ENCODE measurements around the gene GPX4.
"Not testable (repeated sequence)": the region's sequence is repeated elsewhere in the genome, so short reads cannot be mapped to it uniquely, and the experiment has no call there.

GPX4 gene

DNA sequence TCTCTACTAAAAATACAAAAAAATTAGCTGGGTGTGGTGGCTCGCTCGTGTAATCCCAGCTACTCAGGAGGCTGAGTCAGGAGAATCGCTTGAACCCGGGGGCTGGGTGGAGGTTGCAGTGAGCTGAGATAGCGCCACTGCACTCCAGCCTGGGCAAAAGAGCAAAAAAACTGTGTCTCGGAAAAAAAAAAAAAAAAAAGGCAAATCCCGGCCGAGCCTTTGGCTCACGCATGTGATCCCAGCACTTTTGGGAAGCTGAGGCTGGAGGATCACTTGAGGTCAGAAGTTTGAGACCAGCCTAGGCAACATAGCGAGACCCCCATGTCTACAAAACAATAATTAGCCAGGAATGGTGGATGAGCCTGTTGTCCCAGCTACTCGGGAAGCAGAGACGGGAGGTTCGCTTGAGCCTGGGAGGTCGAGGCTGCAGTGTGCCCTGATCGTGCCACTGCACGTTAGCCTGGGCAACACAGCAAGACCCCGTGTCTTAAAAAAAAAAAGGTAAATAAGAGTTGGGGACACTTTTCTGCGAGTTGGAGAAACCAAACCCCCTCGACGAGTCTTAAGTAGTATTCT is 574 bp upstream of the GPX4 start:
- no peak for DNase-seq

DNA sequence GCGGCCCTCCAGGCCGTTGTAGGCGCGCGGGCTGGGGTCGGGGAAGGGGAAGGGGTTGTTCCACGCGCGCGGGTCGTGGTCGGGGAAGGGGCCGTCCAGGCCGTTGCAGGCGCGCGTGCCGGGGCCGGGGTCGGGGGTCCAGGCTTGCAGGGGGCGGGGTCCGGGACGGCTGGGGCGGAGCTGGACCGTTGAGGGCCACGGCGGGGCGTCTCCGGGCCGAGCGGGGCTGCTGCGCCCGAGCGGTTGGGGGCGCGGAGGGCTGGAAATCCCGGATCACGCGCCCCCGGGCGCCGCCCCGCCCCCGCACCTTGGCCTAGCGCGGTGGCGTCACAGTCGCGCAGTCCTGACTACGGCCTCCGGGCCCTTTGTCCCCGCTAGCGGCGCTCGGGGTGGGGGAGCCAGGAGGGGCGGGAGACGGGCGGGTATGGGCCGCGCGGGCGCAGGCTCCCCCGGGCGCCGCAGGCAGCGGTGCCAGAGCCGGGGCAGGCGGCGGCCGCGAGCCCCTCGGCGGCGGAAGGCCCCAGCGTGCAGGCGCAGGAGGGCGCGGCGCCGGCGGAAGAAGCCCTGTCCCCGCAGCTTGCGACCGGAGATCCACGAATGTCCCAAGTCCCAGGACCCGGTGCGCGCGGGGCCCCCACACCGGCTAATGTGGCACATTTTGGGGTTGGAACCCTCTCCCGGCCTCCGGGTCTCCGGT is 665 bp downstream of the GPX4 start:
- no peak for DNase-seq

DNA sequence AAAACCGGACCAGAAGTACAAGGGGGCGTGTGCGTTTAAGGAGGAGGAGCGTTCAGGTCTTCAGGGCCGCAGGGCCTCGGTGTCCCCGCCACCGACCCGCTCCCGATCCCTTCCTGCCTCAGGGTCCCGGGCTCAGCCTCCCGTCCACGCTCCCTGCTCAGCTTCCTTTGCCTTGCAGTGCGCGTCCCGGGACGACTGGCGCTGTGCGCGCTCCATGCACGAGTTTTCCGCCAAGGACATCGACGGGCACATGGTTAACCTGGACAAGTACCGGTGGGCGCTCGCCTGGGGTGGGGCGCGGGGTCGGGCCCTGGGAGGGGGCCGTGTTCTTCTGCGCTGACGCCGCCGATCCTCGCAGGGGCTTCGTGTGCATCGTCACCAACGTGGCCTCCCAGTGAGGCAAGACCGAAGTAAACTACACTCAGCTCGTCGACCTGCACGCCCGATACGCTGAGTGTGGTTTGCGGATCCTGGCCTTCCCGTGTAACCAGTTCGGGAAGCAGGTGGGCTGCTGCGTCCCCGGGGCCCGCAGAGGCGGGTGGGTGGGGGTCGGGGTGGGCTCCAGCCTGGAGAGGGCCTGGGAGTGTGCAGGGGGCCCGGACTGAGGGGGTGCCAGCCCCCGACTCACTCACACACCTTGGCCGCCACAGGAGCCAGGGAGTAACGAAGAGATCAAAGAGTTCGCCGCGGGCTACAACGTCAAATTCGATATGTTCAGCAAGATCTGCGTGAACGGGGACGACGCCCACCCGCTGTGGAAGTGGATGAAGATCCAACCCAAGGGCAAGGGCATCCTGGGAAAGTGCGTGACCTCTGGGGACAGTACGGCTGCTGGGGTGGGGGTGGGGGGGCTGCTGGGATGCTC is 1.4 kb downstream of the GPX4 start:
- DNase-seq = no peak

DNA sequence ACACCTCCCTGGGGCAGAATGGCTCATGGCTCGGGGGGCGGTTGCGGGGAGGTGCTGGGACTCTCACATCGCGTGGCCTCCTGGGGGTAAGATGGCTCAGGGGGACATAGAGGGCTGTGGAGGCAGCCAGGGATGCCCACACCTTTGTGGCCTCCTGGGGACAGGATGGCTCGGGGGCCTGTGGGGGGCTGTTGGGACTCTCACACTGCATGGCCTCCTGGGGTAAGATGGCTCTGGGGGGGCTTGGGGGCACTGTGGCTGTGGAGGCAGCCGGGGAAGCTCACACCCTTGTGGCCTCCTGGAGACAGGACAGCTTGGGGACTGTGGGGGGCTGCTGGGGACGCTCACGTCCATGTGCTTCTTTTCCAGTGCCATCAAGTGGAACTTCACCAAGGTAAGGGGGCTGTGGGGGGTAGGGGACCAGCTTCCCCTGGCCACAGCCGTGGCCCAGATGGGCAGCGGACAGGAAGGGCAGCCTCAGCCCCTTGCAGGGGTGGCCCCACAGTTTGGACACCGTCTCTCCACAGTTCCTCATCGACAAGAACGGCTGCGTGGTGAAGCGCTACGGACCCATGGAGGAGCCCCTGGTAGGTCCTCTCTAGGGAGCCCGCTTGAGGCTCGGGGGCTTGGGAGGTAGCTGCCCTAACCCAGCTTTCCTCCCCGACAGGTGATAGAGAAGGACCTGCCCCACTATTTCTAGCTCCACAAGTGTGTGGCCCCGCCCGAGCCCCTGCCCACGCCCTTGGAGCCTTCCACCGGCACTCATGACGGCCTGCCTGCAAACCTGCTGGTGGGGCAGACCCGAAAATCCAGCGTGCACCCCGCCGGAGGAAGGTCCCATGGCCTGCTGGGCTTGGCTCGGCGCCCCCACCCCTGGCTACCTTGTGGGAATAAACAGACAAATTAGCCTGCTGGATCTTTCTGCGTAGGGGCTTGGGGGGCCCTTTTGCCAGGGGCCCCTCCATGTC is 2.4 kb downstream of the GPX4 start:
- DNase-seq = no peak

DNA sequence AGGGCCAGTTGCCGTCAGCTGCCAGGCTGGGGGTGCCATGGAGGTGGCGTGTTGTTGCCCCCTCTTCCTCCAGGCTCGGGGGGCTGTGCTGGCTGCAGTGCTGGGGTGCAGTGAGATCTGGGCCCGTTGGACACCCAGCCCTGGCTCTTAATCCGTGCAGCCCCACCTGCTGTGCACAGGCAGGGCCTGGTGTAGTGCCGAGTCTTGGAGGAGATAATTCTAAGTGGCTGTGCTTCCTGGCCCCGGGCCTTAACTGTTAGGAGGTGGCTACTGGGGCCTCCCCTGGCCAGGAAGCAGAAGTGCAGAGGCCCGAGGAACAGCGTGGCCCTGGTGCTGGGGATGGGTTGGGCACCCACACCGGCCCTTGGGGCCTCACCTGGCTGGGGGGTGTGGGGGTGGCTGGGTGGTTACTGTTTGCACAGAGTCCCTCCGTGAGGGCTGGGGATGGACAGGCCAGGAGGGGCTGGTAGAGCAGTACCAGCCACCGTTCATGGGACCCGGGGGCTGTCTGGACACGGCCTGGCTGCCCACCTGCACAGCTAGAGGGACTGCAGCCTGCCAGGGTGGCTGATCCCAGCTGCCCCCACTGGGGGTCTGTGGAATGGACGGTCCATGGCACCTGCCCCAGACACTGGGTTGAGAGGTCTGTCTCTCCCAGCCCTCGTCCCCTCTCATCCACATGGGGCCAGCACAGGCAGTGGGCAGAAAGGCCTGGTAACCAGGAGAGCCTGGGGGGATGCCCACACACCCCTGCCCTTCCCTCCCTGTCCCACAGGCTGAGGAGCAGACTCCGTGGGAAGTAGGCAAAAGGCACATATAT is 3.3 kb downstream of the GPX4 start:
- no peak for DNase-seq

DNA sequence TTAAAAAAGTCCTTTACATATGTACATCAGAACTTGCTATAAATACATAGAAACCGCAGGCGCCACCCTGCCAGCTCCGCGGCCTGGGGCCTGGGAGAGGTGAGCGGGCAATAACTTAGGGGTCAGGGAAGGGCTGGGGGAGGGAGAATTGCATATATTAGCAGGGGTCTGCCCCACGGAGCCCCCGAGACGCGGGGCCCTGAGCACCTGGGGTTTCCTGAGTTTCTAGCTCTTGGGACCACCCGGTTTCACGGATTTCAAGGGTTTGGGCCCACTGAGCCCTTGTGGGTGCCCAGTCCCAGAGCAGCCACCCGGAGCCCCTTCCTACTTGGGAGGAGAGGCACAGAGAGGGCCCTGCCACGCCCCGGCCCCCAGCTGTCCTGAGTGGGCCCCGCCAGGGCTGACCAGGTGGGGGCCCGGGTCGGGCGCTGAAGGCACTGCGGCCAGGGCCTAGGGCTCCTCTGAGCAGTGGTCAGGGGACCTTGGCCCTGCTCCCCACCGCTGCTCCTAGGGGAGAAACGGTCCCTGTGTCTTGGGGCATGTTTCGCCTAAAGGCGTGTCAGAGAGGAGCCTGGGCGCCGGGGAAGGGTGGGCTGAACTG is 4.0 kb downstream of the GPX4 start:
- no peak for DNase-seq

DNA sequence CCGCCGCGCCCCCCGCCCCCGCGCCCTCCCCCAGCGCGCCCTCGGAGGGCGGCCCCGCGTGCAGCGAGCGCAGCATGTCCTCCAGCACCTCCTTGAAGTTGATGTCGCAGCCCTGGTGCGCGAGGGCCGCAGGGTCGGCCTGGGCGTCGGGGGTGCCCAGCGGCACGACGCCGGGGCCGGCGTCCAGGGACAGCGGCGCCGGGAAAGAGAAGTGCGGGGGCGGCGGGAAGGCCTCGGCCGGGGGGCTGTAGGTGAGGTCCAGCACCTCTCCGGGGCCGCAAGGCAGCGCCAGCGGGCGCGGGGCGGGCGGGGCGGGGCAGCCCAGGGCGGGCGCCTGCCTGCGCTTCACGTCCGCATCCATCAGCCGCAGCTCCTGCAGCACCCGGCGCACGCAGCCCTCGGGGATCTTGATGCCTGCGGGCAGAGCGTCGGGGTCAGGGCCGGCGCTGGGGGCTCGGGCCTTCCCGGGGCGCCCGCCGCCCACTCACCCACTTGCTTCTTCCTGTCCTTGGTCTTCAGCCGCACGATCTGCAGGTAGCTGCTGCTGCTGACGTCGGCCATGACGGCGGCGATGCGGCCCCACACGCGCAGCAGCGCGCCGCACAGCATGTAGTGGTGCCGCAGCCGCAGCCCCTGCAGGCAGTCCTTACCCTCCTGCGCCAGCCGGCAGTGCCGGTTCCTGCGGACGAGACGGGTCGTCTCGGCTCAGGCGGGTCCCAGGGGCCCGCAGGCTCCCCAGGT is 4.7 kb downstream of the GPX4 start:
- no peak for DNase-seq

DNA sequence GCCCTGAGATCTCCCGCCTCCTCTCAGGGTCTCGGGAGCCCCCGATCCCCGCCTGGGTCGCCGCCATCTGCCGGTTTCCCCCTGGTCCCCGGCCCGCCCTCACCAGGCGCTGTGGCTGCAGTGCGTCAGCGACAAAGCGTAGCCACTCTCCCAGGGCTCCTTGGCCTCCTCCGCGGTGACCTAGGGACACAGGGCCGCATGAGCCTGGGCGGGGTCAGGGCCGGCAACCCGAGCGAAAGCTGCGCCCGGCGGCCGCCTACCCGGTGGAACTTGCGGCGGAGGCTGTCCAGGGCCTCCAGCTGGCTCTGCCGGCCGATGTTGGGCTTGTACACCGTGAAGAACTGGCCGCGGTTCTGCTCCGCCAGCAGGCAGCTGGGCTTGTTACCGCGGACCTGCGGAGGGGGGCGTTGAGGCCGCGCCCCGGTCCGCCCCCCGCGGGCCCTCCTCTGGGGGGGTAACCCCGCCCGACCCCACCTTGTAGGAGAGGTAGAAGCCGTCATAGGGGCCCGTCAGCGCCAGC is 5.3 kb downstream of the GPX4 start:
- DNase-seq = no peak

DNA sequence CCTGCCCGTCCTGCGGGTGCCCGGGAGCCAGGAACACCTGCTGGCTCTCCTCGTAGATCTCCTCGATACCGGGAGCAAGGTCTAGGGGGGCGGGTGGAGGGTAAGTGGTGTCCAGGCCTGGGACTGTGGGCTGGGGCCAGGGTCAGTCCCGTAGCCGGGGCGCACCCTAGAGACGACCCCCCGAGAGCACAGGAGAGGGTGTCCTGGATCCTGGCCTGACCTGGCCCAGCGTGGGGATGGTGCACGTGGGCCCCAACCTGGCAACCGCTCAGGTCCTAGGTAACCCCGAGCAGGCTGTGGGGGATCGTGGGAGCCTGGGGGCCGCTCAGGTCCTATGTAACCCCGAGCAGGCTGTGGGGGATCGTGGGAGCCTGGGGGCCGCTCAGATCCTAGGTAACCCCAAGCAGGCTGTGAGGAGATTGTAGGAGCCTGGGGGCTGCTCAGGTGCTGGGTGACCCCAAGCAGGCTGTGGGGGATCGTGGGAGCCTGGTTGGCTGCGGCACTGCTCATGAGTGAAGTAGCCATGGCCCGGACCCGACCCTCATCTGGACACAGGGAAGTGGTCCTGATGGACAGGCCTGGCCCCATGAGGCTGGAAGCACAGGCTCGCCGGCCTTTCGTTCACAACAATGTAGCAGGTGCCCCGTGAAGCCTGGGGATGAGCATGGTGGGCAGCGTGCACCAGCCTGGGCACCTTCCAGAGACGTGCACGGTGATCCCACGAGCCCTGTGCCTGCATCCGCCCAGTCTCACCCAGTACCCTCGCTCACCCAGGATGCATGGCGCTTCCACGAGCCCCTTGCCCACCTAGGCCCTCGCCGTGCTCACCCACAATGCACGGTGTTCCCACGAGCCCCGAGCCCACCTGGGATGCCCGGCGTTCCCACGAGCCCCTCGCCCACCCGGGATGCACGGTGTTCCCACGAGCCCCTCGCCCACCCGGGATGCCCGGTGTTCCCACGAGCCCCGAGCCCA is 6.2 kb downstream of the GPX4 start:
- DNase-seq = no peak

DNA sequence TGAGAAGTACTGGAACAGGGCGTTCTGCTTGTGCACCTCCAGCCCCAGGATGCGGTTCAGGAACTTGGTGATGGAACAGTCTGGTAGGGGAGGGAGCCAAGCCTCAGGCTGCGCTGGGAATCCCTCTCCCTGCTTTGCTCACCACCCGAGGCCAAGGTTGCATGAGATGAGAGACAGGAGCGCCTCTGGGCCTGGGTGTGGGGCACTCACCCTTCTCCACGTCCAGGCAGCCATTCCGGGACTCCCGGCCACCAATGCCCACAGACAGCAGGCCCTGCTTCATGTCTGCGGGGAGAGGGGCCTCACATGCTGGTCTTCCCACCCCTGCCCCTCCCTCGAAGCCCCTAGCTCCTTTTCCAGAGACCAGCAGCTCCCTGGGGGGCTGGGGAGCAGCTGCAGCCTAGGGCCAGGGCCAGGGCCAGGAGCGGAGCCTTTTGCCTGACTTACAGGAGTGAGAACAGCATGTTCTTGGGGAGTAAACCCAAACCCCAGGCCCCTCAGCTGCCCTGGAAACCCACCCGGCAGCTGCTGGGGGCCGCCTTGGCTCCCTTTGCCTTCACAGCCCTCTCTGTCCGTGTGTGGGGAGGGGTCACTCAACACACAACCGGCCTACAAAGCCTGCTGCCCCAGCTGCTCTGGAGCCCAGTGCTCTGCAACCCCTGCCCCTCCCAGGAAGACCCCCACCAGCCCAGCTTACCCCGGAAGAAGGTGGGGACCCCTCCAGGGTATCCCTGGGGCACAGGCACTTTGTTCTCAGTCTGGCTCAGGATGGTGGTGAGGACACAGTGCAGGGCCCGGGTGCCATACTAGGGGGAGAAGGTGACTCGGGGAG is 7.2 kb downstream of the GPX4 start:
- DNase-seq = no peak

DNA sequence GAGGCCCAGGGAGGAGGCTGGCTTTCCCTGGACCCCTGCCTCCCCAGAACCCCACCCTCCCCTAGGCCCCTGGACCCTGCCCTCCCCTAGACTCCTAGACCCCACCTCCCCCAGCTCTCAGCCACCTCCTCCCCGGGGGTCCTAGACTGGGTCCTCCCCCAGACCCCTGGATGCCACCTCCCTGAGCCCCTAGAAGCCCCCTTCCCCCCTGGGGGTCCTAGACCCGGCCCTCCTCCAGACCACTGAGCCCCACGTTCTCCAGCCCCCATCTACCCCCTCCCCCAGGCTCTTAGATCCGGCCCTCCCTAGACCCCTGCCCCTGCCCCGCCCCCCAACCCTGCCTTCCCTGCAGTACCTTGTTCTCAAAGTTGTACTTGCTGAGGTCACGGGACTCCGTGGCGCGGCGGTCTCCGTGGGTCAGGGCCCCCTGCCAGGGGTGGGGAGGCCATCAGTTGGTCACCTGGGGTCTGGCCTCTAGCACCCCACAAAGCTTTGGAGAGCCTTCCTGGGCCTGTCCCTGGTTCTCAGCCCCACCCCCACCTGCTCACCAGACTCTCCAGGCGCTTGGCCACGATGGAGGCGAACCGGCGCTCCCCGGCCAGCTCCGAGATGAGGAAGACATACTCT is 8.0 kb downstream of the GPX4 start:
- no peak for DNase-seq

DNA sequence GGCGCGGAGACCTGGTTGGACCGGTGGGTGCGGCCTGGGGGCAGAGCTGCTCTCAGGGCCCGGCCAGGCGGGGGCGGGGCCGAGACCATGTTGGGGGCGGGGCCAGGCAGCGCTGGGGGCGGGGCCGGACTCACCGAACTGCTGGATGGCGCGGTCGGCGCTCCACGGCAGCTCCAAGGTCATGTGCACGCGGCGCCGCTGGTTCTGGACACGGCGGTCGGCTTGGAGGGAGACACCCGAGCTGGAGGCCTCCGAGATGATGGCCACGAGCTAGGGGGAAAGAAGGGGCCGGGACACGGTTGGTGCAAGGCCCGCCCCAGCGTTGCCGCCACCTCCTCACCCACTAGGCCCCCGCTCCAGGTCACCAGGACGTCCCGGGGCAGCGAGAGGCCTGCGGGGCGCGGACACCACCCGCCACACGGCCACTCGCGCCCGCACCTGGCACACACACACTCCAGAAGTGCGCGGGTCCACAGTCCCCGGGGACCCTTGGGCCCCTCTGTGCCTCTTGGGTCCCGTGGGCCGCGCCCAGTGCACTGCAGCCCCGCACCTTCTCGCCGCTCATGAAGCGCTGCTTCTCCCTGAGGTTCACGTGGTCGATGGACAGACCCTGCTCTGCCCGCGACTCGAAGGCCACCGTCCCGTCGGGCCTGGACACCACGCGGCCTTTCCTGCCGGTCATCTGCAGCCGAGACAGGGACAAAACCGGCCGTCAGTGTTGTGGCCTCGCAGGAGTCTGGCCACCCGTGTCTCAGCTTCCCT is 8.7 kb downstream of the GPX4 start:
- DNase-seq = no peak

DNA sequence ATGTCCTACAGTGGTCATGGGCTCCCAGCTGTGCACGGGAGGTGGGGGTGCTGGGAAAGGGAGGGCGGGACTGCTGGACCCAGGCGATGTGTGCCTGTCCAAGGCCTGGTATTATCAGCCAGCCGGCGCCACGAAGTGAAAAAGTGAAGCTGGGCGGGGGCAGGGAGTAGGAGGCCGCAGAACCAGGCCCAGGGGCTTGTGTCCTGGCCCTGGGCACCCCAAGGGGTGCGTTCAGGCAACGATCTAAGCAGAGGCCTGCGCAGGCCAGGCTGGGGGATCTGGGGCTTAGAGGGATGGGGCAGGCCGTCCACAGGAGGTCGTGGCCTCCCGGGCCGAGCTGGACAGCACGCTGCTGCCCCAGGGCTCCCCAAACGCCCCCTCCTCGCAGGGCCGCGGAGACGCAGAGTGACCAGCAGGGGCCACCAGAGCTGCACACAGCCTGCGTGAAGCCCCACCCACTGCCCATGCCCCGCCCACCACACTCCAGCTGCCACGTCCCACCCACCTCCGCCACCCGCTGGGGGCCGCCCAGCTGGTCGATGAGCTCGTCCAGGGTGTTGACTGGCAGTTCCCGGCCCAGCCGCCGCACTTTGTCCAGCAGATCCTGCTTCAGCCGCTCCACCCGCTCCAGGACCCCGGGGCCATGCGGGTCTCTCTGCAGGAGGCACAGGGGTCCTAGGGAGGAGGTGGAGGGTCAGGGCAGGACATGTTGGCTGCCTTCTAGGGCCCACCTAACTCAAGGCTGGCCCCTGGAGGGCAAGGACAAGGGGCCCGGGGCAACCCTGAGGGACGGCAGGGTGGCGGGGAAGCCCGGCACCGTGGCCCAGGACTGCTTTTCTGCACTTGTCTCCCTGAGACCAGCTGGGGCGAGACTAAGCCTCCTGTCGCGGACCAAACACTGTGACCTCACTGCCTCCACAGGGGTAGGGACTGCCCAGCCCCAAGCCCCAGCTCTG is 9.5 kb downstream of the GPX4 start:
- peak; percentile 35 for DNase-seq

DNA sequence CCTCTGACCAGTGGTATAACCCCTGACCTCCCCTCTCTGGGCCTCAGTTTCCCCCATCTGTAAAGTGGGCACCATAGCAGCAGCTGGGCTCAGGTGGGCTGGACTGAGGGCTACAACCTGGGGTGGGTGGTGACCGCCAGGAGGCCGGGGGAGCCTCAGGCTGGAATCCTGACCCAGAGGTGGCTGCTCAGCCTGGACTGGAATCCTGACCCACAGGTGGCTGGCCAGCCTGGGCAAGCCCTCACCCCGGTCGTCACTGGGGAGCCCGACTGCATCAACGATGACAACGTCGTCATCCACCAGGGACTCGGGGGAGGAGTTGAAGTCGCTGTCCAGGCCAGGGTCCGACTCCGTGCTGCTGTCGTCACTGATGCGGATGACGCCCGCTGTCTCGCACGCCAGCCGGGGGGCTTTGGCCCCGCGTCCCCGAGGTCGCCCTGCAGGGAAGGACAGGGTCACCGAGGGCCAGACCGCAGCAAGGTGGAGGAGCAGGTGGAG is 10.2 kb downstream of the GPX4 start:
- DNase-seq = no peak

DNA sequence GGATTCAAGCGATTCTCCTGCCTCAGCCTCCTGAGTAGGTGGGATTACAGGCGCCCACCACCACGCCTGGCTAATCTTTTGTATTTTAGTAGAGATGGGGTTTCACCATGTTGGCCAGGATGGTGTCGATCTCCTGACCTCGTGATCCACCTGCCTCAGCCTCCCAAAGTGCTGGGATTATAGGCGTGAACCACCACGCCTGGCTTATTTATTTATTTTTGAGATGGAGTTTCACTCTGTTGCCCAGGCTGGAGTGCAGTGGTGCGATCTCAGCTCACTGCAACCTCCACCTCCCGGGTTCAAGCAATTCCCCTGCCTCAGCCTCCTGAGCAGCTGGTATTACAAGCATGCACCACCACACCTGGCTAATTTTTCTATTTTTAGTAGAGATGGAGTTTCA is 10.9 kb downstream of the GPX4 start:
- not testable (repeated sequence) for DNase-seq
